ENCODE measurements around the gene CAPN13. TPM values are rescaled to one million over a fixed set of nuclear protein-coding genes. Genes with fewer than 3 reads are reported as not detected.
A peak's percentile ranks its signal among the peaks of the same experiment; 100 is the strongest.

Gene CAPN13
- total RNA-seq, 6 donors from 2014 or later, result 9.4 to 46.1 (median 17.5) TPM

DNA sequence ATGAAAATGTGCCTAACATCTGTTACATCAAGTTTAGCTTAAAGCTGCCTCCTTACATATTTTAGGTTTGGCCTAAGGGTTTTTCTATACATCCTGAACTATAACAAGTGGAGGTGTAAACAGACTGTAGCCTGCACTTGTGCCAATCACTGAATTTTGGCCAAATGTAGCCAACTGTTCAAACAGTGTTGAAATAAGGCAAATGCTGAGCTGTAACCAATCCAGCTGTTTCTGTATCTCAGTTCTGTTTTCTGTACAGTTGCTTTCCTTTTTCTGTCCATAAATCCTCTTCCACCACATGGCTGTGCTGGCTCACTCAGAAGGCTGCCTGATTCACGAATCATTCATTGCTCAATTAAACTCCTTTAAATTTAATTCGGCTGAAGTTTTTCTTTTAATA, 19.2 kb upstream of the CAPN13 start:
- DNase-seq (no peak), ATAC-seq (ENCODE audit: low FRiP score in 2 of 2) (no peak)
- no peaks in the 10 kb centered on the region for H3K9me3 ChIP-seq
- no peaks in the 10 kb centered on the region for H3K27me3 ChIP-seq
- TF ChIP-seq, protein P1, sequence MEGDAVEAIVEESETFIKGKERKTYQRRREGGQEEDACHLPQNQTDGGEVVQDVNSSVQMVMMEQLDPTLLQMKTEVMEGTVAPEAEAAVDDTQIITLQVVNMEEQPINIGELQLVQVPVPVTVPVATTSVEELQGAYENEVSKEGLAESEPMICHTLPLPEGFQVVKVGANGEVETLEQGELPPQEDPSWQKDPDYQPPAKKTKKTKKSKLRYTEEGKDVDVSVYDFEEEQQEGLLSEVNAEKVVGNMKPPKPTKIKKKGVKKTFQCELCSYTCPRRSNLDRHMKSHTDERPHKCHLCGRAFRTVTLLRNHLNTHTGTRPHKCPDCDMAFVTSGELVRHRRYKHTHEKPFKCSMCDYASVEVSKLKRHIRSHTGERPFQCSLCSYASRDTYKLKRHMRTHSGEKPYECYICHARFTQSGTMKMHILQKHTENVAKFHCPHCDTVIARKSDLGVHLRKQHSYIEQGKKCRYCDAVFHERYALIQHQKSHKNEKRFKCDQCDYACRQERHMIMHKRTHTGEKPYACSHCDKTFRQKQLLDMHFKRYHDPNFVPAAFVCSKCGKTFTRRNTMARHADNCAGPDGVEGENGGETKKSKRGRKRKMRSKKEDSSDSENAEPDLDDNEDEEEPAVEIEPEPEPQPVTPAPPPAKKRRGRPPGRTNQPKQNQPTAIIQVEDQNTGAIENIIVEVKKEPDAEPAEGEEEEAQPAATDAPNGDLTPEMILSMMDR (IDR thresholded peaks at IDR 0.05), result no peak
- no peak for TF ChIP-seq POLR2AphosphoS5 (IDR thresholded peaks at IDR 0.05)
- no peak for TF ChIP-seq POLR2A (IDR thresholded peaks at IDR 0.05)
- TF ChIP-seq EP300 (IDR thresholded peaks at IDR 0.05), result no peak
- no peak overlapping the region for H3K4me3 ChIP-seq
- H3K4me1 ChIP-seq, result no peaks in the 10 kb centered on the region
- no peaks in the 10 kb centered on the region for H3K36me3 ChIP-seq
- WGBS, 2 donors, result 66 to 73% methylated on average over 2 of the region's 2 CpGs
- H3K27ac ChIP-seq, result no peak overlapping the region

DNA sequence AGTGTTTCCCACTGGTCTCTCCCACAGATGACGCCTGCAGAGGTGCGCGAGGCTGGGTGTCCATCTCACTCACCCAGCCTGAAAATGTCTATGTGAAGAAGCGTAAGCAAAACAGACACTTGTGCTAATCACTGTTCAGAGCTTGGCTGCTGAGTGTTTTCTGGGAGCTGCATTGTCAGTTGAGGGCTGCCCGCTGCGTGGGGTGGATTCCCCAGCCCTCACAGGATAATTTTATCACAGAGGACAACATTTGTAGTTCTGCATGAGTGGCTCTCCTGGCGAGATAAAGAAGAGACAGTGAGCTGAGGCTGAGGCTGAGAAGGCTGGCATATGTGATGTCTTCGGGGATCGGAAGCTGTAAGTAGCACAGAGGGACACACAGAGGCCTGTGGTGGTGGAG, 16.2 kb upstream of the CAPN13 start:
- Histone ChIP-seq H3K36me3 (no peaks in the 10 kb centered on the region), H3K4me3 (no peak overlapping the region), H3K4me1 (no peaks in the 10 kb centered on the region), H3K27ac (no peak overlapping the region), H3K9me3 (no peaks in the 10 kb centered on the region), H3K27me3 (no peaks in the 10 kb centered on the region)
- ATAC-seq (ENCODE audit: low FRiP score in 2 of 2) (no peak), DNase-seq (peak in 1 of 2 donors; percentile 5)
- WGBS, 2 donors, result 79 to 85% methylated on average over 7 to 9 of the region's 9 CpGs
- TF ChIP-seq EP300 (IDR thresholded peaks at IDR 0.05) (no peak), POLR2A (IDR thresholded peaks at IDR 0.05) (no peak), POLR2AphosphoS5 (IDR thresholded peaks at IDR 0.05) (no peak)
- TF ChIP-seq, protein P1 (IDR thresholded peaks at IDR 0.05), result no peak

DNA sequence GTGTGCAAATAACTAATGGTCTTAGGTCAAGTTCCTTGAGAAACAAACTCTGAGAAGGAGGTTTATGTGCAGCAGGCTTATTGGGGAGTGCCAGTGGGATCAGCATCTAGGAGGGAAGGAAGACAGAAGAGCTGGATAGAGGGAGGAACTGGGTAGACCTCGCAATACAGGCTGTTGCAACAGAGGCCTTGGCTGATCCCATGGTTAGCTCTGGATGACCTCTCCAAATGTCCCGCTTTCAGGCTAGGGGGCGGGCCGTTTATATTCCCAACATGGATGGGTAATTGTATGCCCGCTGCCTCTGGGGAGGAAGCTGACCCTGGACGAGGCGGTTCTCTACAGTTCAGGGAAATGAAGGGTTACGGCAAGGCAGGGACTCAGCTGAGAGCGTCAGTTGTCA, 14.7 kb upstream of the CAPN13 start:
- WGBS, 2 donors, result 74 to 81% methylated on average over 9 of the region's 9 CpGs
- H3K4me1 ChIP-seq, result no peaks in the 10 kb centered on the region
- no peak overlapping the region for H3K4me3 ChIP-seq
- no peak for DNase-seq
- no peak for ATAC-seq (ENCODE audit: low FRiP score in 2 of 2)
- H3K36me3 ChIP-seq, result no peaks in the 10 kb centered on the region
- H3K9me3 ChIP-seq, result no peaks in the 10 kb centered on the region
- TF ChIP-seq POLR2A (IDR thresholded peaks at IDR 0.05) (no peak), POLR2AphosphoS5 (IDR thresholded peaks at IDR 0.05) (no peak), EP300 (IDR thresholded peaks at IDR 0.05) (no peak)
- TF ChIP-seq, protein P1 (IDR thresholded peaks at IDR 0.05), result no peak
- no peak overlapping the region for H3K27ac ChIP-seq
- no peaks in the 10 kb centered on the region for H3K27me3 ChIP-seq

DNA sequence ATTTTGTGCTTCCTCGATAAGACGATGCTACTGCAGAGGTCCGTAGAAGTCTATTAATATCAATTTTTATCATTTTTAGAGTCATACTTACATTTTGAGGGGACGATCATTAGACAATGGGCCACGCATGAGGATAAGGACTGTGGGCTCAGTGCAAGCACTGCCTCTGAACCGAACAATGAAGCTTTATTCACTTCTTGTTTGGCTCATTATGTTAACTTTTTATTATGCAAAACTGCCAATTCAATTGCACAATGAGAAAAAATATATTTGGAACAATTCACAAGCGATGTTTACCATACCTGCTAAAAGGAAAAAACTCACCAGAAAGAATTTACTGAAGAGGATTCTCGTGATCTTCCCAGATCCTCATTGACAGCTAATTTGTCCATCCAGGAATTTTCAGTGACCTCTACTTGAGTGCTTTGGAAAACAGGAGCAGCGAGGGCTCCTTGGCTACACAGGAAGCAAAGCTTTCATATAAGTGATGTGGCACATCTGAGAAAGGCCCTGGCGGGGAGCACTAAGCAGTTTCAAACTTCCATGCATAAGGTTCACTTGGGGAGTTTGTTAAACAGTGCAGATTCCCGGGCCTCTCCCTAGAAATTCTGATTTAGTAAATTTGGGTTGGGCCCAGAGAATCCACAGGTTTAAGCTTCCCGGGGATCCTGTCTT, 13.3 kb upstream of the CAPN13 start:
- no peaks in the 10 kb centered on the region for H3K27me3 ChIP-seq
- no peaks in the 10 kb centered on the region for H3K4me1 ChIP-seq
- H3K27ac ChIP-seq, result no peak overlapping the region
- ATAC-seq (ENCODE audit: low FRiP score in 2 of 2) (no peak), DNase-seq (no peak)
- H3K9me3 ChIP-seq, result no peaks in the 10 kb centered on the region
- no peaks in the 10 kb centered on the region for H3K36me3 ChIP-seq
- no peak overlapping the region for H3K4me3 ChIP-seq
- 75 to 80% methylated on average over 12 of the region's 12 CpGs for whole genome bisulfite sequencing, 2 donors
- TF ChIP-seq POLR2A (IDR thresholded peaks at IDR 0.05) (no peak), EP300 (IDR thresholded peaks at IDR 0.05) (no peak), POLR2AphosphoS5 (IDR thresholded peaks at IDR 0.05) (no peak)

DNA sequence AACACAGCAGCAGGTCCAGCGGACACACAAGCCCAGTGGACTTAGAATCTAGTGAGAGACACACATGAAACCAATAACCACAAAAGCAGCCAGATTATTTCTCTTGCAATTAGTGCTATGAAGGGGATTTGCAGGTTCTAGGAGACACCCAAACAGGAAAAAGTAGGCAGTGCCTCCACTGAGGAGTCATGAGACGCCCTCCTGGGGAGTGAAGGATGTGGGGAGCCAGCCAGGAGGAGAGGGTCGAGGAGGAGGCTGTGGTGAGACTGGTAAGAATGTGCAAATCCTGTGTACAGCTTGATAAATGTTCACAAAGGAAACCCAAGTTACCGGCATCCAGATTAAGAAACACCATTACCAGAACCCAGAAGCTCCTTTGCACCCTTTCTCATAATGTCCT, 2.7 kb upstream of the CAPN13 start:
- 49 to 50% methylated on average over 4 of the region's 4 CpGs for WGBS, 2 donors
- H3K27ac ChIP-seq, result no peak overlapping the region
- no peak for TF ChIP-seq POLR2A (IDR thresholded peaks at IDR 0.05)
- no peak for TF ChIP-seq EP300 (IDR thresholded peaks at IDR 0.05)
- no peak for TF ChIP-seq POLR2AphosphoS5 (IDR thresholded peaks at IDR 0.05)
- TF ChIP-seq, protein P1 (IDR thresholded peaks at IDR 0.05), result no peak
- ATAC-seq (ENCODE audit: low FRiP score in 2 of 2), result no peak
- no peak for DNase-seq
- H3K9me3 ChIP-seq, result no peaks in the 10 kb centered on the region
- no peaks in the 10 kb centered on the region for H3K4me1 ChIP-seq
- H3K27me3 ChIP-seq, result no peaks in the 10 kb centered on the region
- H3K36me3 ChIP-seq, result no peaks in the 10 kb centered on the region
- no peak overlapping the region for H3K4me3 ChIP-seq

All from upper lobe of left lung (tissue), 6 donors.